ENCODE data around the gene GAN. TPM values are rescaled to one million over a fixed set of nuclear protein-coding genes. Genes with fewer than 3 reads are reported as not detected.

The GAN gene
- total and polyA plus RNA-seq, 9 of the 15 experiments (the other 6 are each of a cell fraction or from before 2014, with no cell fraction given): 0.83 to 15.1 (median 5.2) TPM

DNA sequence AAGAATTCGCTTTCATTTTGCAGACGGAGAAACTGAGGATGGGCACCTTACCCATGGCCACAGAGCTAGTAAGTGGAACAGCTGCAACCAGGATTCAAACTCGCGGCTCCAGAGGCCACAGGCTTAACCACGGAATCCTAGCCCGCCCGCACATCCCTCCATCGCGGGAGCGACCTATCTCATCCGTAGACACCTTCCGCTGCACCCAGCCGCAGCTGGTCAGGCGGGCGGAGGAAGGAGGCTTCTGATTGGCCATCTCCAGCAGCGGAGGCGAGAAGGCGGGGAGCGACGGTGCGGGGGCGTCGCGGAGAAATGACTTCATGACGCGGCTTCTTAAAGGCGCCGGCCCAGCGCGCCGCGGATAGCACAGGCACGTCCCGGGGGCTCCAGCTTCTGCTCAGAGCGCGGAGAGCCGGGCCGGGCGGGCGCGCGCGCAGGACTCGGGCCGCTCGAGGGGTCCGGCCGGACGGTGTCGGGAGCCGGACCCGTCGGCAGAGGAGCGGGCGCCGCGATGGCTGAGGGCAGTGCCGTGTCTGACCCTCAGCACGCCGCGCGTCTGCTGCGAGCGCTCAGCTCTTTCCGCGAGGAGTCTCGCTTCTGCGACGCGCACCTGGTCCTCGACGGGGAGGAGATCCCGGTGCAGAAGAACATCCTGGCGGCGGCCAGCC lies at the start of gene GAN (continued):
- TF ChIP-seq, protein P1, sequence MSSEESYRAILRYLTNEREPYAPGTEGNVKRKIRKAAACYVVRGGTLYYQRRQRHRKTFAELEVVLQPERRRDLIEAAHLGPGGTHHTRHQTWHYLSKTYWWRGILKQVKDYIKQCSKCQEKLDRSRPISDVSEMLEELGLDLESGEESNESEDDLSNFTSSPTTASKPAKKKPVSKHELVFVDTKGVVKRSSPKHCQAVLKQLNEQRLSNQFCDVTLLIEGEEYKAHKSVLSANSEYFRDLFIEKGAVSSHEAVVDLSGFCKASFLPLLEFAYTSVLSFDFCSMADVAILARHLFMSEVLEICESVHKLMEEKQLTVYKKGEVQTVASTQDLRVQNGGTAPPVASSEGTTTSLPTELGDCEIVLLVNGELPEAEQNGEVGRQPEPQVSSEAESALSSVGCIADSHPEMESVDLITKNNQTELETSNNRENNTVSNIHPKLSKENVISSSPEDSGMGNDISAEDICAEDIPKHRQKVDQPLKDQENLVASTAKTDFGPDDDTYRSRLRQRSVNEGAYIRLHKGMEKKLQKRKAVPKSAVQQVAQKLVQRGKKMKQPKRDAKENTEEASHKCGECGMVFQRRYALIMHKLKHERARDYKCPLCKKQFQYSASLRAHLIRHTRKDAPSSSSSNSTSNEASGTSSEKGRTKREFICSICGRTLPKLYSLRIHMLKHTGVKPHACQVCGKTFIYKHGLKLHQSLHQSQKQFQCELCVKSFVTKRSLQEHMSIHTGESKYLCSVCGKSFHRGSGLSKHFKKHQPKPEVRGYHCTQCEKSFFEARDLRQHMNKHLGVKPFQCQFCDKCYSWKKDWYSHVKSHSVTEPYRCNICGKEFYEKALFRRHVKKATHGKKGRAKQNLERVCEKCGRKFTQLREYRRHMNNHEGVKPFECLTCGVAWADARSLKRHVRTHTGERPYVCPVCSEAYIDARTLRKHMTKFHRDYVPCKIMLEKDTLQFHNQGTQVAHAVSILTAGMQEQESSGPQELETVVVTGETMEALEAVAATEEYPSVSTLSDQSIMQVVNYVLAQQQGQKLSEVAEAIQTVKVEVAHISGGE (CRISPR knock-in tag; IDR thresholded peaks at IDR 0.05): peak in 1 of 3 experiments; percentile 73; a peak in 2 of 6 replicates
- TF ChIP-seq E2F8 (IDR thresholded peaks at IDR 0.05; ENCODE audit: low read depth, partially characterized antibody) (peak; percentile 85), HDGF (IDR thresholded peaks at IDR 0.05) (no peak), POLR2G (IDR thresholded peaks at IDR 0.05; ENCODE audit: low read depth, low read length) (peak; percentile 96), CREB3L1 (IDR thresholded peaks at IDR 0.05; ENCODE audit: borderline replicate concordance, low read depth) (peak; percentile 44), GATAD2A (IDR thresholded peaks at IDR 0.05) (0 out of 2 replicates have a peak, but pooled peaks have one; percentile 24), POLR2AphosphoS5 (IDR thresholded peaks at IDR 0.05; ENCODE audit: control insufficient read depth, insufficient read depth, low read depth, low read length) (peak; percentile 84), SMARCA5 (IDR thresholded peaks at IDR 0.05) (no peak), STAT5B (CRISPR knock-in tag; IDR thresholded peaks at IDR 0.05) (no peak), CREB1 (IDR thresholded peaks at IDR 0.05) (peak; percentile 100), CREB1 (CRISPR knock-in tag; IDR thresholded peaks at IDR 0.05) (peak; percentile 99), SREBF1 (IDR thresholded peaks at IDR 0.05; ENCODE audit: borderline replicate concordance, low read depth, low read length) (0 out of 2 replicates have a peak, but pooled peaks have one; percentile 58), CC2D1A (IDR thresholded peaks at IDR 0.05) (no peak), GTF2A2 (tag; IDR thresholded peaks at IDR 0.05) (no peak)
- TF ChIP-seq, protein P2, sequence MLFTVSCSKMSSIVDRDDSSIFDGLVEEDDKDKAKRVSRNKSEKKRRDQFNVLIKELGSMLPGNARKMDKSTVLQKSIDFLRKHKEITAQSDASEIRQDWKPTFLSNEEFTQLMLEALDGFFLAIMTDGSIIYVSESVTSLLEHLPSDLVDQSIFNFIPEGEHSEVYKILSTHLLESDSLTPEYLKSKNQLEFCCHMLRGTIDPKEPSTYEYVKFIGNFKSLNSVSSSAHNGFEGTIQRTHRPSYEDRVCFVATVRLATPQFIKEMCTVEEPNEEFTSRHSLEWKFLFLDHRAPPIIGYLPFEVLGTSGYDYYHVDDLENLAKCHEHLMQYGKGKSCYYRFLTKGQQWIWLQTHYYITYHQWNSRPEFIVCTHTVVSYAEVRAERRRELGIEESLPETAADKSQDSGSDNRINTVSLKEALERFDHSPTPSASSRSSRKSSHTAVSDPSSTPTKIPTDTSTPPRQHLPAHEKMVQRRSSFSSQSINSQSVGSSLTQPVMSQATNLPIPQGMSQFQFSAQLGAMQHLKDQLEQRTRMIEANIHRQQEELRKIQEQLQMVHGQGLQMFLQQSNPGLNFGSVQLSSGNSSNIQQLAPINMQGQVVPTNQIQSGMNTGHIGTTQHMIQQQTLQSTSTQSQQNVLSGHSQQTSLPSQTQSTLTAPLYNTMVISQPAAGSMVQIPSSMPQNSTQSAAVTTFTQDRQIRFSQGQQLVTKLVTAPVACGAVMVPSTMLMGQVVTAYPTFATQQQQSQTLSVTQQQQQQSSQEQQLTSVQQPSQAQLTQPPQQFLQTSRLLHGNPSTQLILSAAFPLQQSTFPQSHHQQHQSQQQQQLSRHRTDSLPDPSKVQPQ (CRISPR knock-in tag; IDR thresholded peaks at IDR 0.05; ENCODE audit: borderline replicate concordance): no peak
